Activated CD4-positive, alpha-beta T cell treated with anti-CD3 and anti-CD28 coated beads for 4 hours (primary cell): ENCODE data around the gene GLI3.

ENCODE experiments used
- DNase-seq, 2 donors: peaks; one replicate each; pipeline ENCODE4 v3.0.0-alpha.2; 2020

Gene GLI3

GRCh38 chr7:41911792-41912191 lies 325.2 kb downstream of the GLI3 start:
- no peak for DNase-seq
